ENCODE data around the gene ADGRB2.

GRCh38 chr1:31731049-31731565 is 33.0 kb downstream of the ADGRB2 start:
- TF ChIP-seq SUZ12 (IDR thresholded peaks at IDR 0.05; ENCODE audit: extremely low read depth, insufficient read depth, insufficient read length) (no peak), YY1 (IDR thresholded peaks at IDR 0.05; ENCODE audit: insufficient read depth, insufficient read length) (no peak)
